ENCODE measurements around the gene RNF217. TPM values are rescaled to one million over a fixed set of nuclear protein-coding genes. Genes with fewer than 3 reads are reported as not detected.

The RNF217 gene
- total and polyA plus RNA-seq, 2 of the 8 experiments (the other 6 are each of a cell fraction or from before 2014, with no cell fraction given) = 2.0 to 8.9 TPM

DNA sequence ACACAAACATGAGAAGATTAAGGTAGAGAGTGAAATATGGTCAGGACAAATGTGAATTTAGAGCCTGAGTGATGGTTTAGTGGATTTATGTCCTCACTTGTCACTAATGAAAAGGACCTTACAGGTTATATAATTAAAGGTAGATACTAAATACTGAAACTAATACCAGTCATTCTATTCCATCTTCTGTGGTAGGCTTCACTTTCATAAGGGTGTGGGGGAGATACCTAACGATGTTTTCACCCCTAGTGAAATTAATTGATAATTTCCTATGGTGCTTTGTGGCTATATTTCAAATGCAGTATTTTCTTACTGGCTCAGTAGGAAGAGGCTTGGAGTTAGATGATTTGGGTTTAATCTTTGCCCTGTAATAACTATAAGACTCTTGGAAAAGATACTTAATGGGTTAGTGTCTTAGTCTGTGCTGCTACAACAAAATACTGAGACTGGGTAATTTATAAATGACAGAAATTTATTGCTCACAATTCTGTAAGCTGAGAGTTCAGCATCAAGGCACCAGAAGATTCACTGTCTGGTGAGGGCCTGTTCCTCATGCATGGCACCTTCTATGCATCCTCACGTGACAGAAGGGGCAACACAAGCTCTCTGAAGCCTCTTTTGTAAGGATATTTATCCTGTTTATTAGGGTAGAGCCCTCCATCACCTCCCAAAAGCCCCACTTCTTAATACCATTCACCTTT is 21.3 kb downstream of the RNF217 start:
- no peak overlapping the region for H3K4me3 ChIP-seq (ENCODE audit: extremely low read depth in 1 of 4, insufficient read depth in 2 of 4, low read depth in 3 of 4, low read length in 4 of 4)
- H2BK12ac ChIP-seq (ENCODE audit: low read depth, low read length) = no peak overlapping the region
- H2AFZ ChIP-seq (ENCODE audit: low read length) = no peak overlapping the region
- no peak overlapping the region for H4K5ac ChIP-seq (ENCODE audit: insufficient read length, low read depth, low read length)
- H3K36me3 ChIP-seq (ENCODE audit: control insufficient read depth in 2 of 4, insufficient read depth in 4 of 4, low read length in 3 of 4) = 0 out of 8 replicates have a peak, but pooled peaks cover 0 to under 1% (median 0%) of the 10 kb centered on the region in 4 experiments
- no peak for DNase-seq (ENCODE audit: low read depth in 1 of 2, low spot score in 2 of 2)
- no peak overlapping the region for H4K8ac ChIP-seq (ENCODE audit: extremely low read depth, insufficient read depth, low read length)
- no peak overlapping the region for H4K91ac ChIP-seq (replicated peaks; ENCODE audit: insufficient read length, low read length)
- ChIA-PET CTCF (ENCODE audit: partially characterized antibody) (no interaction called here), POLR2A (ENCODE audit: partially characterized antibody) (no interaction called here)
- no peak overlapping the region for H3K14ac ChIP-seq (ENCODE audit: insufficient read length)
- H3K79me2 ChIP-seq (ENCODE audit: control insufficient read depth in 1 of 2, insufficient read depth in 2 of 2, low read length in 2 of 2) = no peaks in the 10 kb centered on the region
- H3K79me1 ChIP-seq (ENCODE audit: low read depth, low read length) = no peaks in the 10 kb centered on the region
- no peak overlapping the region for H2BK15ac ChIP-seq (ENCODE audit: low read length)
- no peak overlapping the region for H3K4me2 ChIP-seq (ENCODE audit: insufficient read depth in 1 of 2, low read depth in 2 of 2, low read length in 2 of 2)
- H3K23me2 ChIP-seq (ENCODE audit: low read depth, low read length) = no peaks in the 10 kb centered on the region
- FAIRE-seq = no peak
- H2BK120ac ChIP-seq (replicated peaks; ENCODE audit: low read depth, low read length) = no peak overlapping the region
- H3K27ac ChIP-seq (ENCODE audit: low read depth, low read length) = no peak overlapping the region
- H3K9ac ChIP-seq (replicated peaks in 1 of 4; ENCODE audit: extremely low read depth in 1 of 4, low read depth in 3 of 4, low read length in 3 of 4) = no peak overlapping the region
- 0 out of 4 replicates have a peak, but pooled peaks cover 0 to 3% of the 10 kb centered on the region in 2 experiments for H3K9me3 ChIP-seq (ENCODE audit: insufficient read depth in 2 of 2, low read depth in 1 of 2, low read length in 1 of 2)
- H3K56ac ChIP-seq (replicated peaks; ENCODE audit: insufficient read length, low read depth, low read length) = no peak overlapping the region
- H3K27me3 ChIP-seq (replicated peaks in 1 of 4; ENCODE audit: control insufficient read depth in 3 of 4, extremely low read depth in 1 of 4, insufficient read depth in 3 of 4, low read length in 3 of 4) = no peaks in the 10 kb centered on the region; a peak in 1 of 7 replicates
- H4K20me1 ChIP-seq (replicated peaks in 1 of 2; ENCODE audit: control insufficient read depth in 1 of 2, insufficient read depth in 2 of 2, low read length in 2 of 2) = no peaks in the 10 kb centered on the region
- no peak overlapping the region for H3K4ac ChIP-seq (replicated peaks; ENCODE audit: insufficient read length, low read depth, low read length)
- H3K4me1 ChIP-seq (replicated peaks in 1 of 4; ENCODE audit: control insufficient read depth in 3 of 4, insufficient read depth in 4 of 4, low read length in 3 of 4) = peaks cover 0 to 6% (median 1%) of the 10 kb centered on the region in 4 experiments; a peak in 2 of 7 replicates
- no peak overlapping the region for H3K23ac ChIP-seq (ENCODE audit: insufficient read length)
- no peak overlapping the region for H3K18ac ChIP-seq (ENCODE audit: extremely low read depth, low read length)
- WGBS, 2 experiments (ENCODE audit: extremely low coverage in 1 of 2, insufficient coverage in 1 of 2, insufficient read length in 1 of 2, insufficient replicate concordance in 2 of 2, low coverage in 1 of 2, low lambda C conversion rate in 2 of 2, missing lambda C conversion rate in 1 of 2) = 83% methylated on average over 2 of the region's 2 CpGs; no CpG with 5 or more reads in 1 of the 2 experiments
- no peak overlapping the region for H2BK20ac ChIP-seq (ENCODE audit: low read length)
- no peak overlapping the region for H2AK5ac ChIP-seq (ENCODE audit: low read depth, low read length)
- no peak overlapping the region for H2BK5ac ChIP-seq (ENCODE audit: low read depth, low read length)
- TF ChIP-seq, protein P1, sequence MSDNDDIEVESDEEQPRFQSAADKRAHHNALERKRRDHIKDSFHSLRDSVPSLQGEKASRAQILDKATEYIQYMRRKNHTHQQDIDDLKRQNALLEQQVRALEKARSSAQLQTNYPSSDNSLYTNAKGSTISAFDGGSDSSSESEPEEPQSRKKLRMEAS (IDR thresholded peaks at IDR 0.05) = no peak
- TF ChIP-seq RBBP5 (IDR thresholded peaks at IDR 0.05; ENCODE audit: borderline replicate concordance, low read depth, low read length) = no peak
- TF ChIP-seq, protein P2, sequence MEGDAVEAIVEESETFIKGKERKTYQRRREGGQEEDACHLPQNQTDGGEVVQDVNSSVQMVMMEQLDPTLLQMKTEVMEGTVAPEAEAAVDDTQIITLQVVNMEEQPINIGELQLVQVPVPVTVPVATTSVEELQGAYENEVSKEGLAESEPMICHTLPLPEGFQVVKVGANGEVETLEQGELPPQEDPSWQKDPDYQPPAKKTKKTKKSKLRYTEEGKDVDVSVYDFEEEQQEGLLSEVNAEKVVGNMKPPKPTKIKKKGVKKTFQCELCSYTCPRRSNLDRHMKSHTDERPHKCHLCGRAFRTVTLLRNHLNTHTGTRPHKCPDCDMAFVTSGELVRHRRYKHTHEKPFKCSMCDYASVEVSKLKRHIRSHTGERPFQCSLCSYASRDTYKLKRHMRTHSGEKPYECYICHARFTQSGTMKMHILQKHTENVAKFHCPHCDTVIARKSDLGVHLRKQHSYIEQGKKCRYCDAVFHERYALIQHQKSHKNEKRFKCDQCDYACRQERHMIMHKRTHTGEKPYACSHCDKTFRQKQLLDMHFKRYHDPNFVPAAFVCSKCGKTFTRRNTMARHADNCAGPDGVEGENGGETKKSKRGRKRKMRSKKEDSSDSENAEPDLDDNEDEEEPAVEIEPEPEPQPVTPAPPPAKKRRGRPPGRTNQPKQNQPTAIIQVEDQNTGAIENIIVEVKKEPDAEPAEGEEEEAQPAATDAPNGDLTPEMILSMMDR (IDR thresholded peaks at IDR 0.05; ENCODE audit: control extremely low read depth in 1 of 3, insufficient read depth in 1 of 3, low read depth in 1 of 3, low read length in 3 of 3) = no peak
- TF ChIP-seq KDM5A (IDR thresholded peaks at IDR 0.05; ENCODE audit: low read length) = no peak
- TF ChIP-seq RXRA (IDR thresholded peaks at IDR 0.05; ENCODE audit: insufficient read depth, low read depth, low read length) = no peak
- no peak for TF ChIP-seq NANOG (IDR thresholded peaks at IDR 0.05; ENCODE audit: insufficient read depth, low read depth, low read length, poor library complexity, severe bottlenecking)
- no peak for TF ChIP-seq SRF (IDR thresholded peaks at IDR 0.05; ENCODE audit: low read depth, low read length)
- TF ChIP-seq SIRT6 (IDR thresholded peaks at IDR 0.05; ENCODE audit: low read length) = no peak
- TF ChIP-seq SAP30 (IDR thresholded peaks at IDR 0.05; ENCODE audit: insufficient read depth, insufficient replicate concordance, low read length) = no peak

All from H1 (cell line).